ENCODE results near the gene NT5C2.

The NT5C2 gene

DNA sequence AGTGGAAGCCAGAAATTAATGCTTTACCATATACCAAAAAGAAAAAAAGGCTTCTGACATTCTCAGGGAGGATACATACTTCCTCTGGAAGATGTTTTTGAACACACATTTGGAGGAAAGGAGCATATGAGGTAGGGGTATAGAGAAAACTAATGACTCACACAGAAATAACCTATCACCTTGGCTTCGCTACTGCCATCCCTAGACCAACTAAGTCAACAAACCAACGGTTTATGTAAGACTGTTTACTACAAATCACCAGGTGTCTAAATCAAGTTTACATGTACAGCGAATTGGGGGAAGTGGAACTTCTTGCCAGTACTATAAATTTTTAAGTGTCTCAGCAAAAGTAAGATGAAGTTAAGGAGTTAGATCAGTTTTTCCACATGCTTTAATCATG, 96.9 kb downstream of the NT5C2 start:
- Histone ChIP-seq H3K4me3 (ENCODE audit: low read length, poor library complexity, severe bottlenecking) (no peak overlapping the region), H3K9me2 (replicated peaks; ENCODE audit: low read depth, low read length) (no peaks in the 10 kb centered on the region), H3K9me3 (ENCODE audit: insufficient read depth, low read depth, low read length) (no peaks in the 10 kb centered on the region), H3K36me3 (ENCODE audit: insufficient read depth, low read length) (peaks cover 93% of the 10 kb centered on the region), H3K9ac (ENCODE audit: low read depth, low read length, poor library complexity, severe bottlenecking) (no peak overlapping the region), H3K4me1 (ENCODE audit: insufficient read depth, low read length, poor library complexity, severe bottlenecking) (no peaks in the 10 kb centered on the region), H3K79me2 (ENCODE audit: insufficient read depth, low read length) (no peaks in the 10 kb centered on the region), H4K20me1 (ENCODE audit: insufficient read depth, low read length, poor library complexity, severe bottlenecking) (no peaks in the 10 kb centered on the region), H2AFZ (ENCODE audit: low read length) (no peak overlapping the region), H3K27me3 (ENCODE audit: insufficient read depth, low read length, poor library complexity, severe bottlenecking) (no peaks in the 10 kb centered on the region), H3F3A (ENCODE audit: low read depth) (no peaks in the 10 kb centered on the region), H3K4me2 (ENCODE audit: low read depth, low read length, poor library complexity, severe bottlenecking) (no peak overlapping the region)
- no peak for TF ChIP-seq EZH2phosphoT487 (IDR thresholded peaks at IDR 0.05; ENCODE audit: borderline replicate concordance)
- no peak for TF ChIP-seq CTCF (conservative IDR thresholded peaks at IDR 0.05; ENCODE audit: low read length)

DNA sequence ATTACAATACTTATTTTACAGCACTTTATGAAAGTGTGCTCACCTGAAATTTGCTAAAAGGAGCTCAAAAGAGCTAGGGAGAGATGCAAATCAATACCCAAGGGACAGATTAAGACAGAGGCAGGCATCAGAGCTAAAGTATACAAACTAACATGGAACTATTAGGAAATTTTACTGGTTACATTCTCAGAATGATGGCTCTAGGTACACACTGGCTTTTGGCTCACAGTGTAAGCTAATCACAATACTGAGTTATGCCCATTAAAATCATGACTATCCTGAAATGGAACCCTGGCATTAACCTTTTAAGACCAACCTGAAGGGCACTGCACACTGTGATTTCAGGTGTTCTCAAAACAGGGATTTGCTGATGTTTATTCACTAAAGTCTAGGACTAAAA, 98.1 kb downstream of the NT5C2 start:
- Histone ChIP-seq H3K4me2 (ENCODE audit: low read depth, low read length, poor library complexity, severe bottlenecking) (no peak overlapping the region), H3K4me1 (ENCODE audit: insufficient read depth, low read length, poor library complexity, severe bottlenecking) (no peaks in the 10 kb centered on the region), H3K36me3 (ENCODE audit: insufficient read depth, low read length) (peaks cover 93% of the 10 kb centered on the region), H3K79me2 (ENCODE audit: insufficient read depth, low read length) (no peaks in the 10 kb centered on the region), H3K9ac (ENCODE audit: low read depth, low read length, poor library complexity, severe bottlenecking) (no peak overlapping the region), H3K9me2 (replicated peaks; ENCODE audit: low read depth, low read length) (no peaks in the 10 kb centered on the region), H2AFZ (ENCODE audit: low read length) (no peak overlapping the region), H3K4me3 (ENCODE audit: low read length, poor library complexity, severe bottlenecking) (no peak overlapping the region), H3K27me3 (ENCODE audit: insufficient read depth, low read length, poor library complexity, severe bottlenecking) (no peaks in the 10 kb centered on the region), H4K20me1 (ENCODE audit: insufficient read depth, low read length, poor library complexity, severe bottlenecking) (no peaks in the 10 kb centered on the region), H3K9me3 (ENCODE audit: insufficient read depth, low read depth, low read length) (no peaks in the 10 kb centered on the region), H3F3A (ENCODE audit: low read depth) (no peaks in the 10 kb centered on the region)
- TF ChIP-seq CTCF (conservative IDR thresholded peaks at IDR 0.05; ENCODE audit: low read length) (no peak), EZH2phosphoT487 (IDR thresholded peaks at IDR 0.05; ENCODE audit: borderline replicate concordance) (no peak)

DNA sequence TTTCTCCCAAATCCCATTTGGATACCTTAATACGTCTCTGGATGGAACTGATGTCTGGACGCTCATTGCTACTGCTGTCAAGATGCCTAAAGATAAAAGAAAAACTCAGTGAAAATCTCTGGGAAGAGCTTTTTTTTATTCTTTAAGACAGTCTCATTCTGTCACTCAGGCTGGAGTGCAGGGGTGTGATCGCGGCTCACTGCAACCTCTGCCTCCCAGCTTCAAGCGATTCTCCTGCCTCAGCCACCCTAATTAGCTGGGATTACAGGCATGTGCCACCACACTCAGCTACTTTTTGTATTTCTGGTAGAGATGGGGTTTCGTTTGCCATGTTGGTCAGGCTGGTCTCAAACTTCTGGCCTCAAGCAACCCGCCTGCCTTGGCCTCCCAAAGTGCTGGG, 102.2 kb downstream of the NT5C2 start:
- H3K9me3 ChIP-seq (ENCODE audit: insufficient read depth, low read depth, low read length): no peaks in the 10 kb centered on the region
- H3K79me2 ChIP-seq (ENCODE audit: insufficient read depth, low read length): no peaks in the 10 kb centered on the region
- peaks cover 95% of the 10 kb centered on the region for H3K36me3 ChIP-seq (ENCODE audit: insufficient read depth, low read length)
- H4K20me1 ChIP-seq (ENCODE audit: insufficient read depth, low read length, poor library complexity, severe bottlenecking): no peaks in the 10 kb centered on the region
- no peaks in the 10 kb centered on the region for H3K9me2 ChIP-seq (replicated peaks; ENCODE audit: low read depth, low read length)
- no peak overlapping the region for H3K9ac ChIP-seq (ENCODE audit: low read depth, low read length, poor library complexity, severe bottlenecking)
- H3F3A ChIP-seq (ENCODE audit: low read depth): no peaks in the 10 kb centered on the region; the same call in 1 of the 2 replicates
- H3K4me3 ChIP-seq (ENCODE audit: low read length, poor library complexity, severe bottlenecking): no peak overlapping the region
- no peaks in the 10 kb centered on the region for H3K27me3 ChIP-seq (ENCODE audit: insufficient read depth, low read length, poor library complexity, severe bottlenecking)
- H3K4me1 ChIP-seq (ENCODE audit: insufficient read depth, low read length, poor library complexity, severe bottlenecking): no peaks in the 10 kb centered on the region
- TF ChIP-seq EZH2phosphoT487 (IDR thresholded peaks at IDR 0.05; ENCODE audit: borderline replicate concordance) (no peak), CTCF (conservative IDR thresholded peaks at IDR 0.05; ENCODE audit: low read length) (no peak)
- H3K4me2 ChIP-seq (ENCODE audit: low read depth, low read length, poor library complexity, severe bottlenecking): no peak overlapping the region
- H2AFZ ChIP-seq (ENCODE audit: low read length): no peak overlapping the region

All from Loucy (cell line).